Smooth muscle cell (in vitro differentiated cells): Measurements from ENCODE around the gene CDK6. TPM values are rescaled to one million over a fixed set of nuclear protein-coding genes. Genes with fewer than 3 reads are reported as not detected.

Experiments used
- DNase-seq: peaks from one replicate; lab custom pipeline; 2025; ENCODE audit not compliant: unreplicated experiment; lab: John Stamatoyannopoulos, UW
- H2AFZ ChIP-seq: fragments of 200-600 bp; sonication (generic); 2 replicates; pipeline ENCODE4 v1.6.0; 2016; ENCODE audit warnings: antibody characterized with exemption, low read depth, mild to moderate bottlenecking
- H3F3A ChIP-seq: fragments of 200-600 bp; sonication (generic); 2 replicates; pipeline ENCODE4 v1.6.0; 2017; ENCODE audit warnings: antibody characterized with exemption, low read depth
- H3K27ac ChIP-seq: fragments of 200-600 bp; sonication (generic); 2 replicates; pipeline ENCODE4 v1.5.1; 2016; ENCODE audit warnings: low read depth, mild to moderate bottlenecking
- H3K27me3 ChIP-seq: fragments of 200-600 bp; sonication (generic); 2 replicates; pipeline ENCODE4 v1.6.1; 2016; ENCODE audit warnings: low read depth, mild to moderate bottlenecking
- H3K36me3 ChIP-seq: fragments of 200-600 bp; sonication (generic); 2 replicates; pipeline ENCODE4 v1.5.1; 2016; ENCODE audit warnings: low read depth
- H3K4me1 ChIP-seq: fragments of 200-600 bp; sonication (generic); 2 replicates; pipeline ENCODE4 v1.5.1; 2016; ENCODE audit warnings: low read depth
- H3K4me2 ChIP-seq: fragments of 200-600 bp; sonication (generic); 2 replicates; pipeline ENCODE4 v1.6.0; 2016; ENCODE audit warnings: mild to moderate bottlenecking
- H3K4me3 ChIP-seq: fragments of 200-600 bp; sonication (generic); 2 replicates; pipeline ENCODE4 v1.5.1; 2016; ENCODE audit warnings: mild to moderate bottlenecking
- H3K79me2 ChIP-seq: fragments of 200-600 bp; sonication (generic); 2 replicates; pipeline ENCODE4 v1.6.0; 2016; ENCODE audit warnings: low read depth, mild to moderate bottlenecking
- H3K9ac ChIP-seq: fragments of 200-600 bp; sonication (generic); 2 replicates; pipeline ENCODE4 v1.6.0; 2016; ENCODE audit warnings: low read depth
- H3K9me3 ChIP-seq: fragments of 200-600 bp; sonication (generic); replicated peaks from 2 replicates; pipeline ENCODE4 v1.5.1; 2016; ENCODE audit warnings: low read depth
- H4K20me1 ChIP-seq: fragments of 200-600 bp; sonication (generic); 2 replicates; pipeline ENCODE4 v1.6.0; 2016; ENCODE audit warnings: low read depth
- WGBS: methylation state at CpG from one replicate; pipeline ENCODE4 v1.1.7; 2016; ENCODE audit warnings: low lambda C conversion rate; 5-methylcytosine and 5-hydroxymethylcytosine counted together
- polyA plus RNA-seq: library from polyadenylated mRNA; unstranded; fragments of >200 nt; fragmentation: Nextera tagmentation; extraction: Ambion mirVana; gene quantifications from 2 replicates; pipeline ENCODE4 v1.2.1, GENCODE V29; 2016
- total RNA-seq: library from RNA; depleted of rRNA; stranded (reverse); fragments of >200 nt; gene quantifications from 2 replicates; pipeline ENCODE4 v1.2.3, GENCODE V29; 2014
- TF ChIP-seq, protein P1 (sequence below): fragments of 200-600 bp; sonication (generic); IDR thresholded peaks from 2 replicates; pipeline ENCODE4 v1.5.1; 2017; ENCODE audit warnings: borderline replicate concordance, mild to moderate bottlenecking, antibody characterized with exemption; ENCODE audit not compliant: insufficient read depth, poor library complexity, severe bottlenecking

The CDK6 gene
- total and polyA plus RNA-seq, 2 experiments from 2014 or later: 34.2 to 99.2 TPM

DNA sequence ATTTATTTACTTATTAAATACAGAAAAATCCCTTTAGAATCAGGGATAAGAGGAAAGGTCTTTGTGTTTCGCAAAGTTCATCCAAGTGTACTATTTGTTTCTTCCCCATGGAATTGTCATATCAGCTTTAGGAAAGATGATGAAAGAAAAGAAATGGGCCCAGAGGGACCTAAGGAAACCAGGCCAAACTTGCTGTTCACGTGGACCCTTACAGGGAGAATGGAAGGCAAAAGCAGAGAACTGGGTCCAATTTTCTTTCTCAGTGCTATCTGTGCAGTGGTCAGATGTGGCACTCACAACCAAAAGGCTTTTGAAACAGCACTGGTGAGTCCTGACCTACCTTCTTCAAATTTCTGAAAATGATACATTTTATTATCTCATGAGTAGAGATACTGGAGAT lies 192.6 kb downstream of the CDK6 start:
- Histone ChIP-seq H4K20me1 (peaks cover 49% of the 10 kb centered on the region), H3K4me2 (no peak overlapping the region), H3K9me3 (no peaks in the 10 kb centered on the region), H3K36me3 (no peaks in the 10 kb centered on the region), H3K9ac (no peak overlapping the region), H3K4me1 (no peaks in the 10 kb centered on the region), H2AFZ (no peak overlapping the region), H3K4me3 (no peak overlapping the region), H3K27me3 (no peaks in the 10 kb centered on the region), H3K79me2 (peaks cover 21% of the 10 kb centered on the region), H3F3A (no peaks in the 10 kb centered on the region), H3K27ac (peak overlapping the region; percentile 17)
- TF ChIP-seq, protein P1, sequence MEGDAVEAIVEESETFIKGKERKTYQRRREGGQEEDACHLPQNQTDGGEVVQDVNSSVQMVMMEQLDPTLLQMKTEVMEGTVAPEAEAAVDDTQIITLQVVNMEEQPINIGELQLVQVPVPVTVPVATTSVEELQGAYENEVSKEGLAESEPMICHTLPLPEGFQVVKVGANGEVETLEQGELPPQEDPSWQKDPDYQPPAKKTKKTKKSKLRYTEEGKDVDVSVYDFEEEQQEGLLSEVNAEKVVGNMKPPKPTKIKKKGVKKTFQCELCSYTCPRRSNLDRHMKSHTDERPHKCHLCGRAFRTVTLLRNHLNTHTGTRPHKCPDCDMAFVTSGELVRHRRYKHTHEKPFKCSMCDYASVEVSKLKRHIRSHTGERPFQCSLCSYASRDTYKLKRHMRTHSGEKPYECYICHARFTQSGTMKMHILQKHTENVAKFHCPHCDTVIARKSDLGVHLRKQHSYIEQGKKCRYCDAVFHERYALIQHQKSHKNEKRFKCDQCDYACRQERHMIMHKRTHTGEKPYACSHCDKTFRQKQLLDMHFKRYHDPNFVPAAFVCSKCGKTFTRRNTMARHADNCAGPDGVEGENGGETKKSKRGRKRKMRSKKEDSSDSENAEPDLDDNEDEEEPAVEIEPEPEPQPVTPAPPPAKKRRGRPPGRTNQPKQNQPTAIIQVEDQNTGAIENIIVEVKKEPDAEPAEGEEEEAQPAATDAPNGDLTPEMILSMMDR: no peak
- no peak for DNase-seq
- WGBS: 95% methylated on average over 2 of the region's 2 CpGs

DNA sequence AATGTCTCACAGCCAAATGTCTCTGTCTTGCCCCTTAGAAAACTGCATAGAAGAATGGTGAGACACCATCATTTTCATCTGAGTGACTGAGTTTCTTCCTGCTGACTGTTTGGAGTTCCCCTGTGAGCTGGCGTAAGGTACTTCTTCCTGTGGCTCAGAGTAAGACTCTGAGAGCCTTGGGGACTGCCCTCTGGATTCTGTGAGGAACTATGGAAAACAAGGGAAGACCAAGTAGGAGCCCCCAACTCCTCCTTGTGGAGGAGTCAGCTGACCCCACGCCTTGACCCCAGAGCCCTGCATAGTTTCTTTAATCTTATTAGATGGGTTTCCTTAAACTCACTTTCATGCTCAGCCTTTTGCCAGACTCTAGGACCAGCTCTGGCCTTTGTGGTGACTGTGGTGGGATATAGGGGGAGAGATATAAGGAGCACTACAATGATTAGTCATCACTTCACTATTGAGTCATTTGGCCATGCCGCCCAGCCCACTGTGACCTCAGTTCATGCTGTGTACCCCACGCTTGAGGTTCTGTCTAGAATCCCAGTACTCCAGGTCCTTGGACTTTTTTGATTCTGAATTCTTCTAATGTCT lies 194.4 kb downstream of the CDK6 start:
- H3K27ac ChIP-seq: peak overlapping the region; percentile 91
- TF ChIP-seq, protein P1: no peak
- no peaks in the 10 kb centered on the region for H3F3A ChIP-seq
- no peak for DNase-seq
- peak overlapping the region; percentile 64 for H3K9ac ChIP-seq
- H4K20me1 ChIP-seq: peaks cover 38% of the 10 kb centered on the region
- H3K27me3 ChIP-seq: no peaks in the 10 kb centered on the region
- no peaks in the 10 kb centered on the region for H3K9me3 ChIP-seq
- WGBS: 69% methylated on average over 4 of the region's 4 CpGs
- peak overlapping the region; percentile 49 for H3K4me2 ChIP-seq
- peaks cover 16% of the 10 kb centered on the region for H3K79me2 ChIP-seq
- no peak overlapping the region for H2AFZ ChIP-seq
- no peaks in the 10 kb centered on the region for H3K36me3 ChIP-seq
- H3K4me1 ChIP-seq: no peaks in the 10 kb centered on the region
- H3K4me3 ChIP-seq: no peak overlapping the region

DNA sequence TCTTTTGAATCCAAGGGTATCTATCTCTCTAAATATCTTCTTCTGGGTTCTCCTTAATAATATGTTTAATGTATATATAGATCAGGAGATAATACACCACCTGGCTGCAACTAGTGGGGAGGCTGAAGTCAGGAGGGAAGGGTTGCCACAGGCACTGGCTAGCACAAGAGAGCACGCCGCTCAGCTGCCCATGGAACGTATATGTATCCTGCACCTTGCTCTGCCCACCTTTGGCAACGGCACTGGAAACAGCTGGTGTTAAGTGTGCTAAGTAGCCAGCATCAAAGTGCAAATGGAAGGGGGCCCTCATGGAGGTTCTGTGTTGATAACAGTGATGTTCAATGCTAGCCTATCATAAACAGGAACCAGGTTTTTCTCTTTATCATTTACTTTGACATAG lies 196.4 kb downstream of the CDK6 start:
- no peak overlapping the region for H2AFZ ChIP-seq
- H3K9ac ChIP-seq: no peak overlapping the region
- peaks cover 37% of the 10 kb centered on the region for H4K20me1 ChIP-seq
- 96% methylated on average over 4 of the region's 4 CpGs for WGBS
- no peak overlapping the region for H3K27ac ChIP-seq
- no peaks in the 10 kb centered on the region for H3K9me3 ChIP-seq
- TF ChIP-seq, protein P1: no peak
- H3K27me3 ChIP-seq: no peaks in the 10 kb centered on the region
- no peaks in the 10 kb centered on the region for H3K4me1 ChIP-seq
- DNase-seq: no peak
- H3F3A ChIP-seq: peaks cover 7% of the 10 kb centered on the region
- peaks cover 22% of the 10 kb centered on the region for H3K79me2 ChIP-seq
- no peak overlapping the region for H3K4me2 ChIP-seq
- no peaks in the 10 kb centered on the region for H3K36me3 ChIP-seq
- H3K4me3 ChIP-seq: no peak overlapping the region
